HFFc6 (cell line): ENCODE results near the gene BRD3OS. TPM values are rescaled to one million over a fixed set of nuclear protein-coding genes. Genes with fewer than 3 reads are reported as not detected.

Experiments
- DNase-seq: peaks from one replicate; pipeline ENCODE4 v3.0.0-alpha.2; 2018
- H3K27ac Mint-ChIP-seq: 2 replicates; pipeline ENCODE4 v1.8.0; 2020; ENCODE audit warnings: mild to moderate bottlenecking, mixed read lengths
- H3K27me3 Mint-ChIP-seq: 2 replicates; pipeline ENCODE4 v1.8.0; 2021; ENCODE audit warnings: mild to moderate bottlenecking, moderate library complexity, mixed read lengths; ENCODE audit not compliant: insufficient read depth
- H3K36me3 Mint-ChIP-seq: 2 replicates; pipeline ENCODE4 v1.8.0; 2021; ENCODE audit warnings: low read depth, mixed read lengths
- H3K4me1 Mint-ChIP-seq: 2 replicates; pipeline ENCODE4 v1.8.0; 2020; ENCODE audit warnings: low read depth, mixed read lengths
- H3K4me3 Mint-ChIP-seq: 2 replicates; pipeline ENCODE4 v1.8.0; 2020; ENCODE audit warnings: mild to moderate bottlenecking, moderate library complexity, mixed read lengths
- H3K9me3 Mint-ChIP-seq: 2 replicates; pipeline ENCODE4 v1.8.0; 2020; ENCODE audit warnings: mild to moderate bottlenecking, mixed read lengths
- CTCF ChIP-seq: fragments of 200-600 bp; sonication (generic); IDR thresholded peaks from 2 replicates; pipeline ENCODE4 v1.5.0; 2021; ENCODE audit warnings: antibody characterized with exemption, mild to moderate bottlenecking
- total RNA-seq, 6 experiments: library from RNA; stranded (reverse); fragmentation: NEBNext Ultra II Directional; extraction: Animal tissue kit (Norgen Biotek cat#: 25700); gene quantifications; 2 replicates in 1 of 6; 3 replicates in 5 of 6; pipeline ENCODE4 v1.2.3, GENCODE V29; 2021

Gene BRD3OS
- total RNA-seq, 6 experiments from 2014 or later: 28.7 to 36.8 (median 31.1) TPM

DNA sequence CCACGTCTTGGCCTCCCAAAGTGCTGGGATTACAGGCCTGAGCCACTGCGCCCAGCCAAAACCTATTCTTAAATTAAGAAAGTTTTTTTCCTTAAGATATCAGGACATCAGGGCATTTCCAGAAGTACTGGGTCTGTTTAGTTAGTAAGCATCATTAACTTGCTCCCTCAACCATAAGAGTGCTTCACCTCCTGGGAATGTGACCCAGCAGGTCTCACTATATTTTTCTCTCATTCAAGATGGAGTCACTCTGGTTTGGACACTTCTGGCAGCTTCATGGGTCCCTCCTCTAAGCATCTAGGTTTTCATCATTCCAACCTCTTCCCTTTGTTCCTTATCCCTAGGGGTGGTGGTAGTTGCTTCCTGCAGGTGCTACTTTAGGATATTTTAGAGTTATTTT is 10.3 kb upstream of the BRD3OS start:
- H3K4me1 Mint-ChIP-seq: no peaks in the 10 kb centered on the region
- peaks cover 13% of the 10 kb centered on the region; the same call in 1 of the 2 replicates for H3K36me3 Mint-ChIP-seq
- no peak overlapping the region for H3K4me3 Mint-ChIP-seq
- H3K9me3 Mint-ChIP-seq: peaks cover 19% of the 10 kb centered on the region
- H3K27me3 Mint-ChIP-seq: peaks cover 2% of the 10 kb centered on the region; the same call in 1 of the 2 replicates
- no peak for DNase-seq
- TF ChIP-seq CTCF: no peak
- H3K27ac Mint-ChIP-seq: no peak overlapping the region

DNA sequence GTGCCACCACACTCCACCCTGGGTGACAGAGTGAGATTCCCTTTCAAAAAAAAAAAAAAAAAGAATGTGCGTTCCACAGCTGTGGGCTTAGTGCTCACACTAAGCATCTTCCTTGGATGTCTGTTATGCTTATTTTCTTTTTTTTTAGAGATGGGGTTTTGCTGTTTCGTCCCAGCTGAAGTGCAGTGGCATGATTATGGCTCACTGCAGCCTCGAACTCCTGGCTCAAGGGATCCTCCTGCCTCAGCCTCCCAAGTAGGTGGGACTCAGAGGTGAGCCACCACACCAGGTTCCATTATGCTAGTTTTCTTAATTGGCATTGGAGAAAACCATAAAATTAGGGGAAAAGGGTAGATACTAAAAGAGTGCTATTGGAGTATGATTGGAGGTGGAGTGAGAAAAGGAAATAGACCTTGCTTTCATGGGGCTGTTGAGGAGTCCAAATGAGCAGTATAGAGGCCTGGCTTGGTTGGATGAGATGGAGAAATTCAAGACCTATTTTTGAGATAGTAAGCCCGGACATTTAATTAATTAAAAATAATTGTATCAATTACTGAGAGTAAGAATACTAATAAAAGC is 978 bp upstream of the BRD3OS start:
- DNase-seq: no peak
- Mint-ChIP-seq H3K9me3 (no peaks in the 10 kb centered on the region), H3K27ac (peak overlapping the region; percentile 27; the same call in 1 of the 2 replicates), H3K4me3 (peak overlapping the region; percentile 84), H3K27me3 (no peaks in the 10 kb centered on the region), H3K4me1 (peaks cover 18% of the 10 kb centered on the region), H3K36me3 (peaks cover 12% of the 10 kb centered on the region)
- no peak for TF ChIP-seq CTCF

DNA sequence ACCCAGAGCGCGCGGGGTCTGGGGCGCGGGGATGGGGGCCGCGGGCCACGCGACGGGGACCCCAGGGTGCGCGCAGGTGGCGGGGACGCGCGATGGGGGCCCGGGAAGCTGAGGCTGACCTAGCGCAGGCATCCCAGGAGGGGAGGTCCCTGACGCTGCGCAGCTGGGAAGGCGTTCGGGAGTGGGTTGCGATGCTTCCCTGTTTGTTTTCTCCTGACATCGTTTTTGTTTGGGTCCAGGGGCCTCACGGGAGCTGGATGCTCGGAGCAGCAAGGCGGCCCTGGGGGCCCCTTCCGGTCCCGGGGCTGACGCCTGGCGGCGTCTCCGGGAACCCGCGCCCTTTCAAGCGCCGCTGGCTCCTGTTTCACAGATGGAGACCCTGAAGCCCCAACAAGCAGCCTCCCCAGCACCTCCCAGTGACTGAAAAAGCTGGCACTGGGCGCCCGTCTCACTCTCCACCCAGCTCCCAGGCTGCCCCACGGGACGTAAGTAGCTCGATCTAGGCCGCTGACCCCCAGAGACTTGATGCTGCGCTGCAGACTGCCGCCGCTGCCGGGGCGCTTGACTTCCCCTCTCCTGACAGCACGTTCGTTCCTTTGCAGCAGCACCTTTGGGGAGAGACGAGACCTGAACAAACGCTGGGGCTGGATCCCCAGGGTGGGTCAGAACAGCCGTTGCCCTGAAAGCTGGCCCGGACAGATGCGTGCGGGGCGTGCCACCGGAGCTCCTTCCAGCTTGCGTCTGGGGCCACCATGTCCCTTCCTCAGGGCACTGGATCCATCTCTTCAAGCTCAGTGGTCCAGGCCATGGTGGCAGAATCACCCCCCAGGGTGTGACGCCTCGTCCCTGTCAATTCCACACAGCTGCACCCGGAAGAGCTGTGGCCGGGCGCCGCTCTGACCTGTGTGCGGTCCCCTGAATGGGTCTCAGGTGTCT is 593 bp downstream of the BRD3OS start:
- DNase-seq: peak; percentile 17
- Mint-ChIP-seq H3K27ac (peak overlapping the region; percentile 61), H3K4me1 (peaks cover 18% of the 10 kb centered on the region)

GRCh38 chr9:134026581-134026980 is 1.3 kb downstream of the BRD3OS start:
- no peaks in the 10 kb centered on the region for H3K9me3 Mint-ChIP-seq
- H3K27me3 Mint-ChIP-seq: no peaks in the 10 kb centered on the region
- peak overlapping the region; percentile 84 for H3K4me3 Mint-ChIP-seq
- no peak for TF ChIP-seq CTCF
- H3K36me3 Mint-ChIP-seq: peaks cover 12% of the 10 kb centered on the region
- DNase-seq: no peak
- H3K4me1 Mint-ChIP-seq: peaks cover 18% of the 10 kb centered on the region
- no peak overlapping the region for H3K27ac Mint-ChIP-seq

More for the DNA sequence above, 593 bp downstream of the BRD3OS start:
- no peaks in the 10 kb centered on the region for H3K9me3 Mint-ChIP-seq
- TF ChIP-seq CTCF: peak; percentile 63
- peaks cover 12% of the 10 kb centered on the region for H3K36me3 Mint-ChIP-seq
- peak overlapping the region; percentile 84 for H3K4me3 Mint-ChIP-seq
- H3K27me3 Mint-ChIP-seq: no peaks in the 10 kb centered on the region

DNA sequence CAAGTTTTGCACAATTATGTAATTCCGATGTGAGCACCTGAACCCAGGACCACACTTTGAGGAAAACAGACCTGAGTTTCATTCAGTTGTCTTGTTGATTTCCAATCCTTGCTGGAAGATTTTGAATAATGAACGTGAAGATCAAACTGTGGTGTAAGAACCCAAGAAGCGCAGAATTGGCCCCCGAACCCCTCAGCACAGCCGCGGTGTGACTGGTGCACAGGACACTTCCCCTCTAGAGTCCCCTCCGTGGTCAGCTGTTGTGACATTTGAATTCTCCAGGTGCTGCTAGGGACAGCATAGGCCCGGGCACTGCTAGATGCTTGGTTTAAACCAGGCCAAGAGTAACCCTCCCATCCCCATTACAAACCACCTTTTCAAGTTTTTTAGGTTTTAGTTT is 1.7 kb downstream of the BRD3OS start:
- no peak for TF ChIP-seq CTCF
- Mint-ChIP-seq H3K4me1 (peaks cover 18% of the 10 kb centered on the region), H3K27me3 (no peaks in the 10 kb centered on the region), H3K9me3 (no peaks in the 10 kb centered on the region), H3K27ac (no peak overlapping the region), H3K36me3 (peaks cover 12% of the 10 kb centered on the region), H3K4me3 (peak overlapping the region; percentile 33)
- no peak for DNase-seq
